IMR-90 (cell line): ENCODE measurements around the gene TULP3. TPM values are rescaled to one million over a fixed set of nuclear protein-coding genes. Genes with fewer than 3 reads are reported as not detected.

ENCODE experiments used
- ATAC-seq: fragments of 200-7000 bp; cut with Tn5 transposase; 2 replicates; pipeline ENCODE4 v1.9.1; 2020; ENCODE audit warnings: low read depth, mild to moderate bottlenecking, moderate library complexity
- BruUV-seq: library from RNA; stranded (reverse); fragments of 400-500 nt; replicated peaks from 2 replicates; lab custom pipeline; 2021; lab: Mats Ljungman, UMichigan
- CTCF ChIA-PET: fragments of 300-600 bp; formaldehyde crosslinking; extraction: SDS; loops from one replicate; lab custom pipeline; 2021; ENCODE audit warnings: antibody characterized with exemption; lab: Yijun Ruan, JAX
- POLR2A ChIA-PET: fragments of 300-600 bp; sonication (Branson Sonifier 250); formaldehyde crosslinking; loops from one replicate; lab custom pipeline; 2022; ENCODE audit warnings: antibody characterized with exemption; ENCODE audit not compliant: unreplicated experiment; lab: Charles Lee
- DNase-seq: peaks from one replicate; pipeline ENCODE4 v3.0.0; 2013
- H2AFZ ChIP-seq: replicated peaks from 2 replicates; pipeline ENCODE3; 2013; ENCODE audit warnings: low read length, mild to moderate bottlenecking; ENCODE audit not compliant: poor library complexity
- H2AK5ac ChIP-seq: 2 replicates; pipeline ENCODE4 v1.6.1; 2013; ENCODE audit warnings: low read depth, low read length, inconsistent platforms
- H2AK9ac ChIP-seq: replicated peaks from 2 replicates; pipeline ENCODE3; 2013; ENCODE audit warnings: mild to moderate bottlenecking, low read depth, low read length, moderate library complexity; ENCODE audit not compliant: poor library complexity
- H2BK120ac ChIP-seq: 2 replicates; pipeline ENCODE4 v1.6.1; 2013; ENCODE audit warnings: low read depth, low read length, inconsistent platforms
- H2BK15ac ChIP-seq: 3 replicates; pipeline ENCODE4 v1.6.1; 2013; ENCODE audit warnings: low read depth, low read length, inconsistent platforms
- H2BK20ac ChIP-seq: 2 replicates; pipeline ENCODE4 v1.6.1; 2013; ENCODE audit warnings: low read depth, mild to moderate bottlenecking, inconsistent platforms, low read length, moderate library complexity
- H2BK5ac ChIP-seq: 2 replicates; pipeline ENCODE4 v1.6.1; 2013; ENCODE audit warnings: mild to moderate bottlenecking, low read depth, low read length, inconsistent platforms; ENCODE audit not compliant: poor library complexity, severe bottlenecking
- H3K14ac ChIP-seq: replicated peaks from 2 replicates; pipeline ENCODE4 v1.6.1; 2013; ENCODE audit warnings: low read depth, low read length, inconsistent platforms
- H3K18ac ChIP-seq: 2 replicates; pipeline ENCODE4 v1.6.1; 2013; ENCODE audit warnings: low read depth, low read length, control low read depth
- H3K23ac ChIP-seq: 2 replicates; pipeline ENCODE4 v1.6.1; 2013; ENCODE audit warnings: low read depth, low read length, inconsistent platforms
- H3K27ac ChIP-seq: 2 replicates; pipeline ENCODE4 v1.5.1; 2013; ENCODE audit warnings: mild to moderate bottlenecking, control low read depth, low read length; ENCODE audit not compliant: insufficient read depth
- H3K27me3 ChIP-seq: 2 replicates; pipeline ENCODE4 v1.6.1; 2013; ENCODE audit warnings: low read length; ENCODE audit not compliant: control insufficient read depth, insufficient read depth
- H3K36me3 ChIP-seq: 2 replicates; pipeline ENCODE4 v1.6.1; 2013; ENCODE audit warnings: low read length, mixed read lengths; ENCODE audit not compliant: control insufficient read depth, insufficient read depth
- H3K4ac ChIP-seq: 2 replicates; pipeline ENCODE4 v1.6.1; 2013; ENCODE audit warnings: low read depth, low read length, inconsistent platforms
- H3K4me1 ChIP-seq: 2 replicates; pipeline ENCODE4 v1.6.1; 2013; ENCODE audit warnings: low read length, mixed read lengths; ENCODE audit not compliant: control insufficient read depth, insufficient read depth
- H3K4me2 ChIP-seq: 2 replicates; pipeline ENCODE4 v1.6.1; 2013; ENCODE audit warnings: low read depth, mild to moderate bottlenecking, control low read depth, low read length, moderate library complexity
- H3K4me3 ChIP-seq: 2 replicates; pipeline ENCODE4 v1.5.1; 2013; ENCODE audit warnings: low read depth, mild to moderate bottlenecking, control low read depth, low read length, moderate library complexity; ENCODE audit not compliant: insufficient read depth
- H3K56ac ChIP-seq: 2 replicates; pipeline ENCODE4 v1.6.1; 2013; ENCODE audit warnings: low read length, inconsistent platforms; ENCODE audit not compliant: insufficient read depth; ENCODE audit errors: extremely low read depth
- H3K79me1 ChIP-seq, 2 experiments: 2 replicates each; pipeline ENCODE4 v1.6.1; 2013; ENCODE audit warnings: low read length in 2 of 2, inconsistent platforms in 1 of 2, low read depth in 1 of 2
- H3K9ac ChIP-seq: 2 replicates; pipeline ENCODE4 v1.6.1; 2013; ENCODE audit warnings: low read depth, low read length, control low read depth
- H3K9me1 ChIP-seq: 2 replicates; pipeline ENCODE4 v1.6.1; 2013; ENCODE audit warnings: low read length, inconsistent platforms; ENCODE audit not compliant: insufficient read depth
- H3K9me3 ChIP-seq: 2 replicates; pipeline ENCODE4 v1.6.1; 2013; ENCODE audit warnings: low read length; ENCODE audit not compliant: control insufficient read depth, insufficient read depth
- H4K20me1 ChIP-seq: 2 replicates; pipeline ENCODE4 v1.6.1; 2013; ENCODE audit warnings: low read length, inconsistent platforms; ENCODE audit not compliant: insufficient read depth
- H4K5ac ChIP-seq: 2 replicates; pipeline ENCODE4 v1.6.1; 2013; ENCODE audit warnings: mild to moderate bottlenecking, low read depth, low read length, control low read depth
- H4K8ac ChIP-seq, 2 experiments: 2 replicates each; pipeline ENCODE4 v1.6.1; 2013; ENCODE audit warnings: low read depth in 2 of 2, low read length in 2 of 2, control low read depth in 1 of 2, inconsistent platforms in 1 of 2
- H4K91ac ChIP-seq: 2 replicates; pipeline ENCODE4 v1.6.1; 2013; ENCODE audit warnings: low read depth, low read length, inconsistent platforms; ENCODE audit not compliant: insufficient read depth
- FOS ChIP-seq: fragments of 150-350 bp; IDR thresholded peaks from 2 replicates; pipeline ENCODE4 v1.6.1; 2016; ENCODE audit warnings: low read depth, low read length
- WGBS, 2 experiments: methylation state at CpG; one replicate each; pipeline versions ENCODE4 v1.1.5 to v1.1.7; 2013; ENCODE audit warnings: missing lambda C conversion rate in 2 of 2; ENCODE audit not compliant: insufficient read length in 1 of 2; ENCODE audit errors: extremely low coverage in 2 of 2; 5-methylcytosine and 5-hydroxymethylcytosine counted together
- dilution Hi-C: fragments of 300-500 bp; cut with HindIII; formaldehyde crosslinking; loops from one replicate; pipeline ENCODE4 v1.14.3; 2018; ENCODE audit warnings: low sequenced_read_pairs; ENCODE audit not compliant: unreplicated experiment
- in situ Hi-C: fragments of 300-500 bp; cut with MboI; formaldehyde crosslinking; loops from 3 replicates; pipeline ENCODE4 v1.14.3; 2019; ENCODE audit warnings: low sequenced_read_pairs, inconsistent platforms, mixed read lengths
- intact Hi-C: fragments of 100-400 bp; cut with micrococcal nuclease; formaldehyde crosslinking; loops from 2 replicates; pipeline ENCODE4 v1.10.0; 2022
- polyA plus RNA-seq, 3 experiments: library from polyadenylated mRNA; depleted of rRNA; stranded (reverse); fragments of >200 nt; gene quantifications; 2 replicates each; pipeline ENCODE4 v1.2.3, GENCODE V29; 2012; ENCODE audit warnings: low replicate concordance in 1 of 3
- total RNA-seq: library from RNA; depleted of rRNA; stranded (reverse); fragments of >200 nt; gene quantifications from 2 replicates; pipeline ENCODE4 v1.2.3, GENCODE V29; 2012
- TF ChIP-seq, protein P1 (sequence below): fragments of 150-350 bp; IDR thresholded peaks from 2 replicates; pipeline ENCODE4 v1.6.1; 2017; ENCODE audit warnings: mild to moderate bottlenecking, antibody characterized with exemption, low read length, low read depth

Gene TULP3
- total and polyA plus RNA-seq, 2 of the 4 experiments (the other 2 are of a cell fraction): 35.2 to 35.5 TPM

DNA sequence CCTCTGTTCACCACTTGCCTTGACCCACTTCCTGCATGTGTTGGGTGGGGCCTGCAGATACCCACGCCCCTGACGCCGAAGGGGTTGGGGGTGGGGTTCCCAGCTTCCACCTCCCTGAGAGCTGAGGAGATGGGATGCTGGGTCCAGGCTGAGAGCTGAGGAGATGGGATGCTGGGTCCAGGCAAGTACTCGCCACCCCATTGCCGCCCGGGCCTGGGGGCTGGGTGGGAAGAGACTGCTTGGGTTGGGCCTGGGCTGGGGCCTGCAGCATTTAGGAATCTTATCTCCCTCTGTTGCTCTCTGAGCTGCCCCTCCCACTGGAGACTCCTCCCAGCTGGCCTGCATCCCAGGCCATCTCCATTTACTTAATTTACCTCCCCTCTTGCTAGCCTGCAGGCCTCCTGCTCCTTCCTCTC is 85.9 kb downstream of the TULP3 start:
- Histone ChIP-seq H2AFZ (peak overlapping the region; percentile 46), H2AK9ac (peak overlapping the region; percentile 52), H3K4ac (no peak overlapping the region), H3K27me3 (no peaks in the 10 kb centered on the region), H3K9me1 (peaks cover 13% of the 10 kb centered on the region), H2BK20ac (no peak overlapping the region), H3K18ac (no peak overlapping the region), H4K91ac (no peak overlapping the region), H3K56ac (no peak overlapping the region), H4K5ac (no peak overlapping the region), H3K4me1 (peaks cover 2% of the 10 kb centered on the region; the same call in 1 of the 2 replicates), H3K9me3 (no peaks in the 10 kb centered on the region), H3K79me1 (peaks cover 19 to 48% of the 10 kb centered on the region in 2 experiments), H2BK120ac (no peak overlapping the region), H3K14ac (no peak overlapping the region), H3K4me3 (no peak overlapping the region), H3K27ac (no peak overlapping the region), H2BK5ac (no peak overlapping the region), H4K20me1 (peaks cover 18% of the 10 kb centered on the region), H4K8ac (0 out of 4 replicates have a peak overlapping the region, but pooled peaks of 1 of the 2 experiments have one; percentile 5), H3K36me3 (peaks cover 6% of the 10 kb centered on the region), H3K23ac (no peak overlapping the region), H3K9ac (no peak overlapping the region), H2BK15ac (no peak overlapping the region), H2AK5ac (no peak overlapping the region), H3K4me2 (no peak overlapping the region)
- dilution Hi-C loops: no loop called here
- DNase-seq: no peak
- ATAC-seq: peak; percentile 75
- TF ChIP-seq, protein P1, sequence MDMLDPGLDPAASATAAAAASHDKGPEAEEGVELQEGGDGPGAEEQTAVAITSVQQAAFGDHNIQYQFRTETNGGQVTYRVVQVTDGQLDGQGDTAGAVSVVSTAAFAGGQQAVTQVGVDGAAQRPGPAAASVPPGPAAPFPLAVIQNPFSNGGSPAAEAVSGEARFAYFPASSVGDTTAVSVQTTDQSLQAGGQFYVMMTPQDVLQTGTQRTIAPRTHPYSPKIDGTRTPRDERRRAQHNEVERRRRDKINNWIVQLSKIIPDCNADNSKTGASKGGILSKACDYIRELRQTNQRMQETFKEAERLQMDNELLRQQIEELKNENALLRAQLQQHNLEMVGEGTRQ: no peak
- TF ChIP-seq FOS: no peak
- intact Hi-C loops: no loop called here
- BruUV-seq: no TSS peak
- CTCF ChIA-PET: interaction anchor here (0.9 kb wide), 1 partner anchor 11 kb away, joined by 3 read pairs; no protein-coding TSS in a partner anchor
- WGBS, 2 experiments: no CpG with 5 or more reads among the region's 6 CpGs
- POLR2A ChIA-PET: no interaction called here
- in situ Hi-C loops: no loop called here
